ENCODE results near the gene STXBP2. TPM values are rescaled to one million over a fixed set of nuclear protein-coding genes. Genes with fewer than 3 reads are reported as not detected.

The STXBP2 gene
- polyA plus RNA-seq, 1 of the 3 experiments (the other 2 are of a cell fraction) = 4.7 TPM

DNA sequence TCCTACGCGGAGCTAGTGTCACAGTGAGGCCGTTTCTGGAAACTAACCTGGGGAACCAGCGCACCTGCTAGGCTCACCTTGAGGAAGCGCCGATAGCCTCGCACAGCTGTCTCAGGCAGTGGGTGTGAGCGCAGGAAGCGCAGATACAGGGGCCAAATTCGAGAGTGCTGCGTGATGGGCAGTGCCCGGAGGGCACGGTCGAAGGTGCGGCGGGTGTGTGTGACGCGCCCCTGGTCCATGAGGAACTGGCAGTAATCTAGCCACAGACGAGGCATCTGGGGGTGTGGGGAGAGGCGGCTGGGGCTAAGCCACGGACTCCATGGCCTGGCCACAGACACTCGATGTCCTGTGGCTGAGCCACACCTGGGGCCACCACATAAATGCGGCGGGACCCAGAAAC, 9.7 kb upstream of the STXBP2 start:
- ChIA-PET POLR2A (interaction anchor here (1.1 kb wide), 1 partner anchor 8 kb away, joined by 4 read pairs; no protein-coding TSS in a partner anchor), CTCF (interaction anchor here (1.2 to 2.0 kb wide), 3 partner anchors 25 to 59 kb away, joined by 4 to 9 read pairs (median 6); partner anchors contain the start of gene TRAPPC5)
- H3K27me3 ChIP-seq (ENCODE audit: insufficient read depth) = no peaks in the 10 kb centered on the region
- no peak for DNase-seq
- peaks cover 0 to 37% of the 10 kb centered on the region in 2 experiments for H3K36me3 ChIP-seq (replicated peaks in 1 of 2; ENCODE audit: control insufficient read depth in 1 of 2, insufficient read depth in 2 of 2, low read length in 1 of 2)
- peaks cover 8 to 20% of the 10 kb centered on the region in 2 experiments; a peak in 2 of 4 replicates for H3K4me1 ChIP-seq (ENCODE audit: control insufficient read depth in 1 of 2, insufficient read depth in 2 of 2, low read depth in 1 of 2, low read length in 1 of 2)
- H3F3A ChIP-seq (replicated peaks; ENCODE audit: insufficient read depth) = no peaks in the 10 kb centered on the region
- H3K27ac ChIP-seq (ENCODE audit: low read depth in 2 of 2, low read length in 1 of 2) = no peak overlapping the region
- 0 out of 2 replicates have a peak, but pooled peaks cover 5% of the 10 kb centered on the region for H4K20me1 ChIP-seq (ENCODE audit: insufficient read depth)
- H3K9me3 ChIP-seq = no peaks in the 10 kb centered on the region
- no peak overlapping the region for H2AFZ ChIP-seq (ENCODE audit: low read depth)
- no peak overlapping the region for H3K4me3 ChIP-seq (ENCODE audit: low read depth in 2 of 2, low read length in 1 of 2)
- H3K9ac ChIP-seq = no peak overlapping the region
- peaks cover 49% of the 10 kb centered on the region for H3K79me2 ChIP-seq (ENCODE audit: insufficient read depth)
- 91% methylated on average over 19 of the region's 24 CpGs for WGBS (ENCODE audit: low lambda C conversion rate)
- no peaks in the 10 kb centered on the region for H3K9me2 ChIP-seq
- TF ChIP-seq, protein P1, sequence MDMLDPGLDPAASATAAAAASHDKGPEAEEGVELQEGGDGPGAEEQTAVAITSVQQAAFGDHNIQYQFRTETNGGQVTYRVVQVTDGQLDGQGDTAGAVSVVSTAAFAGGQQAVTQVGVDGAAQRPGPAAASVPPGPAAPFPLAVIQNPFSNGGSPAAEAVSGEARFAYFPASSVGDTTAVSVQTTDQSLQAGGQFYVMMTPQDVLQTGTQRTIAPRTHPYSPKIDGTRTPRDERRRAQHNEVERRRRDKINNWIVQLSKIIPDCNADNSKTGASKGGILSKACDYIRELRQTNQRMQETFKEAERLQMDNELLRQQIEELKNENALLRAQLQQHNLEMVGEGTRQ (IDR thresholded peaks at IDR 0.05; ENCODE audit: borderline replicate concordance, low read depth, low read length) = no peak
- TF ChIP-seq PBX3 (IDR thresholded peaks at IDR 0.05) (no peak), USF1 (IDR thresholded peaks at IDR 0.05; ENCODE audit: borderline replicate concordance, low read depth) (no peak), SMC3 (IDR thresholded peaks at IDR 0.05; ENCODE audit: low read depth, low read length) (no peak), MEF2A (IDR thresholded peaks at IDR 0.05; ENCODE audit: borderline replicate concordance, low read depth) (no peak), TAF1 (IDR thresholded peaks at IDR 0.05; ENCODE audit: borderline replicate concordance, low read depth, low read length) (no peak), SIN3A (IDR thresholded peaks at IDR 0.05; ENCODE audit: borderline replicate concordance, low read depth, low read length) (no peak), MAX (IDR thresholded peaks at IDR 0.05; ENCODE audit: low read depth) (no peak), CHD2 (IDR thresholded peaks at IDR 0.05; ENCODE audit: low read length, partially characterized antibody) (no peak), EZH2phosphoT487 (IDR thresholded peaks at IDR 0.05; ENCODE audit: borderline replicate concordance, low read depth) (no peak), ELF1 (IDR thresholded peaks at IDR 0.05) (no peak), NFIC (IDR thresholded peaks at IDR 0.05; ENCODE audit: borderline replicate concordance) (no peak), EP300 (IDR thresholded peaks at IDR 0.05; ENCODE audit: borderline replicate concordance in 1 of 2, low read depth in 1 of 2, low read length in 1 of 2) (no peak), TEAD4 (IDR thresholded peaks at IDR 0.05; ENCODE audit: borderline replicate concordance, insufficient read depth) (no peak), GABPA (IDR thresholded peaks at IDR 0.05; ENCODE audit: low read depth) (no peak), FOXJ3 (CRISPR knock-in tag; IDR thresholded peaks at IDR 0.05) (no peak), RAD21 (IDR thresholded peaks at IDR 0.05; ENCODE audit: low read length) (no peak), YY1 (IDR thresholded peaks at IDR 0.05; ENCODE audit: low read depth) (no peak), FOSL2 (IDR thresholded peaks at IDR 0.05; ENCODE audit: borderline replicate concordance, low read depth) (no peak)
- TF ChIP-seq, protein P2, sequence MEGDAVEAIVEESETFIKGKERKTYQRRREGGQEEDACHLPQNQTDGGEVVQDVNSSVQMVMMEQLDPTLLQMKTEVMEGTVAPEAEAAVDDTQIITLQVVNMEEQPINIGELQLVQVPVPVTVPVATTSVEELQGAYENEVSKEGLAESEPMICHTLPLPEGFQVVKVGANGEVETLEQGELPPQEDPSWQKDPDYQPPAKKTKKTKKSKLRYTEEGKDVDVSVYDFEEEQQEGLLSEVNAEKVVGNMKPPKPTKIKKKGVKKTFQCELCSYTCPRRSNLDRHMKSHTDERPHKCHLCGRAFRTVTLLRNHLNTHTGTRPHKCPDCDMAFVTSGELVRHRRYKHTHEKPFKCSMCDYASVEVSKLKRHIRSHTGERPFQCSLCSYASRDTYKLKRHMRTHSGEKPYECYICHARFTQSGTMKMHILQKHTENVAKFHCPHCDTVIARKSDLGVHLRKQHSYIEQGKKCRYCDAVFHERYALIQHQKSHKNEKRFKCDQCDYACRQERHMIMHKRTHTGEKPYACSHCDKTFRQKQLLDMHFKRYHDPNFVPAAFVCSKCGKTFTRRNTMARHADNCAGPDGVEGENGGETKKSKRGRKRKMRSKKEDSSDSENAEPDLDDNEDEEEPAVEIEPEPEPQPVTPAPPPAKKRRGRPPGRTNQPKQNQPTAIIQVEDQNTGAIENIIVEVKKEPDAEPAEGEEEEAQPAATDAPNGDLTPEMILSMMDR (IDR thresholded peaks at IDR 0.05) = no peak
- no peak overlapping the region for H3K4me2 ChIP-seq
